Measurements from ENCODE around the gene NMNAT3.

The NMNAT3 gene

GRCh38 chr3:139677388-139678155 lies at the start of gene NMNAT3:
Gene NMNAT3 (minus strand): TSS chr3:139677972. CDS start chr3:139627724, 50,248 bp downstream.
- peak; percentile 50 for DNase-seq

- DNase-seq: no peak
Observed at GRCh38 chr3:139721370-139721769, 43.6 kb upstream of the NMNAT3 start.

- no peak for DNase-seq
Observed at GRCh38 chr3:139718415-139718814, 40.6 kb upstream of the NMNAT3 start.

GRCh38 chr3:139716908-139717485 lies 39.2 kb upstream of the NMNAT3 start:
- no peak for DNase-seq

- no peak for DNase-seq
Observed at GRCh38 chr3:139715743-139716360, 38.1 kb upstream of the NMNAT3 start.

- no peak for DNase-seq
Observed at GRCh38 chr3:139715166-139715565, 37.4 kb upstream of the NMNAT3 start.

GRCh38 chr3:139710212-139710611 lies 32.4 kb upstream of the NMNAT3 start:
- DNase-seq: peak; percentile 73

- DNase-seq: no peak
Observed at GRCh38 chr3:139705631-139706030, 27.9 kb upstream of the NMNAT3 start.

- no peak for DNase-seq
Observed at GRCh38 chr3:139696314-139696604, 18.5 kb upstream of the NMNAT3 start.

GRCh38 chr3:139695426-139696313 lies 17.9 kb upstream of the NMNAT3 start:
- no peak for DNase-seq

GRCh38 chr3:139695007-139695406 lies 17.2 kb upstream of the NMNAT3 start:
- no peak for DNase-seq

GRCh38 chr3:139694542-139694941 lies 16.8 kb upstream of the NMNAT3 start:
- DNase-seq: no peak

- DNase-seq: no peak
Observed at GRCh38 chr3:139691619-139692018, 13.8 kb upstream of the NMNAT3 start.

GRCh38 chr3:139689708-139690228 lies 12.0 kb upstream of the NMNAT3 start:
- DNase-seq: peak; percentile 31

- DNase-seq: peak; percentile 63
Observed at GRCh38 chr3:139689122-139689521, 11.3 kb upstream of the NMNAT3 start.

- DNase-seq: no peak
Observed at GRCh38 chr3:139687431-139687830, 9.7 kb upstream of the NMNAT3 start.

GRCh38 chr3:139686624-139687023 lies 8.9 kb upstream of the NMNAT3 start:
- DNase-seq: no peak

GRCh38 chr3:139686206-139686605 lies 8.4 kb upstream of the NMNAT3 start:
- DNase-seq: no peak

- no peak for DNase-seq
Observed at GRCh38 chr3:139679220-139679775, 1.5 kb upstream of the NMNAT3 start.

GRCh38 chr3:139676632-139677387 lies 962 bp downstream of the NMNAT3 start:
- DNase-seq: no peak

GRCh38 chr3:139676108-139676507 lies 1.7 kb downstream of the NMNAT3 start:
- no peak for DNase-seq

- DNase-seq: no peak
Observed at GRCh38 chr3:139675327-139675726, 2.4 kb downstream of the NMNAT3 start.

Data from DMS153 (cell line).